GM18909 (cell line): ENCODE results near the gene ANAPC2.

Source experiments
- ATAC-seq: cut with Tn5 transposase; IDR thresholded peaks from one replicate; pipeline ENCODE4 v1.9.1; 2021; ENCODE audit warnings: mild to moderate bottlenecking; ENCODE audit not compliant: unreplicated experiment, poor library complexity

ANAPC2 gene

GRCh38 chr9:137176302-137177182, 11.8 kb downstream of the ANAPC2 start:
- no peak for ATAC-seq

GRCh38 chr9:137175345-137175961, 12.9 kb downstream of the ANAPC2 start:
- no peak for ATAC-seq

GRCh38 chr9:137174722-137175293, 13.6 kb downstream of the ANAPC2 start:
- ATAC-seq, result no peak

- ATAC-seq, result no peak
Observed at GRCh38 chr9:137173796-137174664, 14.3 kb downstream of the ANAPC2 start.

GRCh38 chr9:137172901-137173795, 15.2 kb downstream of the ANAPC2 start:
- ATAC-seq, result no peak

GRCh38 chr9:137171149-137171900, 17.0 kb downstream of the ANAPC2 start:
- ATAC-seq, result no peak

GRCh38 chr9:137170486-137171148, 17.7 kb downstream of the ANAPC2 start:
- no peak for ATAC-seq

GRCh38 chr9:137169896-137170358, 18.4 kb downstream of the ANAPC2 start, which contains the start of gene LRRC26:
Gene LRRC26, minus strand, starts transcription at chr9:137170051. Its CDS starts 108 bp downstream, at chr9:137169943.
- no peak for ATAC-seq

- ATAC-seq, result peak; percentile 39
Observed at GRCh38 chr9:137168904-137169856, 19.2 kb downstream of the ANAPC2 start.

- peak; percentile 11 for ATAC-seq
Observed at GRCh38 chr9:137168573-137168903, 19.8 kb downstream of the ANAPC2 start.

- ATAC-seq, result no peak
Observed at GRCh38 chr9:137167747-137168572, 20.4 kb downstream of the ANAPC2 start.

- no peak for ATAC-seq
Observed at GRCh38 chr9:137167277-137167746, 21.0 kb downstream of the ANAPC2 start.

- ATAC-seq, result no peak
Observed at GRCh38 chr9:137166380-137167229, 21.8 kb downstream of the ANAPC2 start.

GRCh38 chr9:137165250-137165836, 23.0 kb downstream of the ANAPC2 start:
- no peak for ATAC-seq
